NCI-H2196 treated with DMSO at 0.1 percent for 48 hours (cell line): Measurements from ENCODE around the gene SSR4.
"Not testable (repeated sequence)": the region's sequence is repeated elsewhere in the genome, so short reads cannot be mapped to it uniquely, and the experiment has no call there.

ENCODE experiments used
- DNase-seq: peaks from one replicate; lab custom pipeline; 2025; ENCODE audit not compliant: unreplicated experiment; lab: John Stamatoyannopoulos, UW

The SSR4 gene

DNA sequence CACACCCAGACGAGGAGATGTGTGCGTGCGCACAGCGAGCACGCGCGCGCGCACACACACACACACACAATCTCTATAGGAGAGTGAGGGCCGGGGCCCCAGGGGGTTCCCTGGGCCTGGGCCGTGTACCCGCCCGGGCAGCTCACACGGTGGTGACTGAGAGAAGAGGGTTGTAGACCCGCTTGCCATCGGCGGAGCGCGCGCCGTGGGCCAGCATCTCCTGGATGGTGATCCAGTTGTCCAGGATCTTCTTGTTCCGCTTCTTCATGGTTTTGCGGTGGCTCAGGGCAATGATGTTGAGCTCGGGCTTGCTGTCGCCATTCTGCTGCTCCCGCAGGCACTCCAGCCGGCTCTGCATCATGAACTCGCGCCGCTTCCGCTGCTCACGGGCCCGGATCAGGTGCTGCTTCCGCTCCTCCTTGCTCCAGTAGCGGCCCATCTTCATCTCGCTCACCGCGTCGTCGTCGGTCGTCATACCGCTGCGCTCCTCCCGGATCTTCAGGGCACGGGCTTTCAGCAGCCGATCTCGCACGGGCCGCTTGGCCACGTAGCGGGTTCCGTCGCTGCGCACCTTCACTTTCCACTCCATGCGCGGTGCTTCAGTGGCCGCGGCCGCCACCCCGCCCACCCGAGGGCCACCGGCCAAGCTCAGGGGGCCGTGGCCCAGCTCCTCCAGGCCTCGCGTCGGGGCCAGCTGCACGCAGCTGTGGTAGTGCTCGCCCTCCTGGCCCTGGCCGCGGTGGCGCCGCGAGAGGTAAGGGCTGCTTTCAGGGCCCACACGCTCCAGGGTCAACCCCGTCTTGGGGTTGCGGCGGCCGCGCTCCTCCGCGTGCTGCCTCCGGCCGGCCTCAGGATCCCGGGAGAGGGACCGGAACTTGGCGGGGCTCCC is 9.0 kb downstream of the SSR4 start:
- DNase-seq: no peak

DNA sequence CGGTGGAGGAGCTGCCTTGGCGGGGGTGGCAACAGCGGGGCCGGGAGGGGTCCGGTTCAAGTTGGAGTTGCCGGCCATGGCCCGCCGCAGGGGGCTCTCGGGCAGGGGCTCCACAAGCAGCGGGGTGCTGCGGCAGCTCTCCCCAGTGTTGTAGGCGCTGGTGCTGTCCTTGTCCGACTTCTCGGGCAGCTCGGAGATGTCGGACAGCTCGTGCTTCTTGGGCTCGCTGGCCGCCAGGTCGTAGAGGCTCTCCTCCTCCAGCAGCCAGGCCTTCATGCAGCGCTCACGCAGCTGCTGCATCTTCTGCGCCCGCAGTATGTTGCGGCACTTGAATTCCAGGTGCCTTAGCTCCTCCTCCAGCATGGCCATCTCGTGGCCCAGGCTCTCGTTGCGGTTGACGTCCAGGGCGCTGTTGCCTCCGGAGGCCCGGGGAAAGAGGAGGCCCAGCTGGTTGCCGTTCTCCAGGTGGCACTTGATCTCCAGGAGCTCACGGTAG is 9.7 kb downstream of the SSR4 start:
- no peak for DNase-seq

DNA sequence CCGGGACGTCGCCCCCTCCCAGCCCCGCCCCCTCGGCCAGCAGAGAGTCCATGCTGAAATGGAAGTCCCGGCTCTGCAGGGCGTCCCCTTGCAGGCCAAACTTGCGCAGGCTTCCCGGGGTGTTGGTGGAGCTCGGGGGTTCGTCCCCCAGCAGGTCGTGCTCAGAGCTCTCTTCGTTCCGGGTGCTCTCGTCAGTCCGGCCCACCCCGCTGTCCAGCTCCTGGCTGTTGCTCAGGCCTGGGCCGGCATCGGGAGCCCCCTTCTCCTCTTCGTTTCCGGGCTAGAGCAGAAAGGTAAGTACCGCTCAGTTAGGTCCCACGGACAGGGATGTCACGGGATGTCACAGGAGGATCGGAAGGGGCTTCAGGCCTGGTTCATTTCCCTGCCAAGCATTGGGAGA is 10.2 kb downstream of the SSR4 start:
- DNase-seq: no peak

DNA sequence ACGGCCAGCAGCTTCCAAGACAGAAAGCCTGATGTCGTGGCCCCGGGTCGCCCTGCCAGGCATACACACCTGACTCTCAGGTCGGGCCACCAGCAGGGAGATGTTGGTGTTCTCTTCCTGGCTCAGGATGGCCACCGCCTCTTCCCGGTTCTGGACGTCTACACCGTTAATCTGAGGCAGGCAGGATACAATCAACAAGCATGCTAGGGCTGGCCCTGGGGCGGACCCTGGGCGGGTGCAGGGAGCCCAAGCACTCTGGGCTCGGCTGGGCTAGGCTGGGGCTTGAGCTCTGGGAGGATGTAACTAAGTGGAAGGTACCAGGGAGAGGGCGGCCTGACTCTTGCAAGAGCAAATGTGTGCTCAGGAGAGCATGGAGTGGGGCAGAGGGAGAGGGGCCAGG is 11.0 kb downstream of the SSR4 start:
- DNase-seq: no peak

DNA sequence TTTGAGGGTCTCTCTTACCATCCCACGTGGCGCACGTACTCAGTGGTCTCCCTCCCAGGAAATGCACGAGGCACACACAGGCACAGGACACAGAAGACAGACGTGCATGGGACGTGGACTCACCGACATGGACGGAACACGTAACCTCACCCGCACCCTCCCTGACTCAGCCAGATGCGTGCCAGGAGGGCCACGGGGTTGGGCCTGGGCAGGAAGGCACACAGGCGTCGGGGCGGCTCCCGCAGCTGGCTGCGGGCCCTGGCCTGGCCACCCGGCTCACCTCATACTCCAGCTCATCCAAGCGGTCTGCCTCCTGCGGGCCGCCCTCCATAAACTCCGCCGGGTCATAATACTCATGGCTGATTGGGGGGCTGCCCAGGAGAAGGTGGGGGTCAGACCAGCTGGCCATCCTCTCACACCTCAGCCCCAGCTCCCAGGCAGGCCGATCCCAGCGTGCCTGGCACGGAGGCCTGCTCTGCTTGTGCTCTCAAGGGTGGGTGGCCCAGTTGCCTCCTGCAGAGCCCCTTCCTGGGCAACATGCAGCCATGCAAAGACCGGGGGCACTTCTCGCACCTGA is 12.6 kb downstream of the SSR4 start:
- DNase-seq: no peak

DNA sequence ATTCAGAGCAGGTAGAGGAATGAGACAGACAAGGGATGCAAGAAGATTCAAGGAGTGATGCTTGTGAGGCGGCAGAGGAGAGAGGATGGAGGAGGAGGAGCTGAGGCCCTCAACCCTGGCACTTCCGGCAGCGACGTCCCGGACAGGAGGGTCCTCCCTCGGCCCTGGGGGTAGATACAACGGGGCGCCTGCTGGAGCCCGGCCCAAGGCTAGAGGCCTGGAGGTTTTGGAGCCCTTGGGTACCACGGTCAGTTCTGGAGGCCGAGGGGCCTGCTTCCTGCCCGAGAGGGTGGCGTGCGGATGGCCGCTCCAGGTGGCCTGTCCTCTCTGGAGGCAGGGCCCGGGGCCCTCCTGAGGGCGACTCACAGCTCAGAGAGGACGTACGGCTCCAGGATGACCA is 13.5 kb downstream of the SSR4 start:
- DNase-seq: no peak

DNA sequence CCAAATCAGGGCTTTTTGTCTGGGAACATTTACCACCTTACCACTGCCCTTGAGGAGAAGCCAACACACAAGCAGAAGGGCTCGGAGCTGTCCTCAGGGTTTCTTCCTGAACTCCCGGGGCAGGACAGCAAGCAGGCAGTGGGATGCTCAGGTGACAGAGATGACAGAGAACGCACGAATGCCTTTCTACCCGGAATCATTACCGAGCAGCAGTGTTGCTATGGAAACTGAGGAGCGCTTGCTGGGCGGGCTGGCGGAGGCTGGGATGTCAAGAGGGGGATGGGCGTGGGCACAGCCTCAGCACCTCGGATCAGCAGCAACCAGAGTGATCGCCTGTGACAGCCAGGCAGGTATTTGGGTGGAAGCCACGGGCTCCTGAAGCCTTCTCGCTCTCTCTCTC is 17.8 kb downstream of the SSR4 start:
- no peak for DNase-seq

DNA sequence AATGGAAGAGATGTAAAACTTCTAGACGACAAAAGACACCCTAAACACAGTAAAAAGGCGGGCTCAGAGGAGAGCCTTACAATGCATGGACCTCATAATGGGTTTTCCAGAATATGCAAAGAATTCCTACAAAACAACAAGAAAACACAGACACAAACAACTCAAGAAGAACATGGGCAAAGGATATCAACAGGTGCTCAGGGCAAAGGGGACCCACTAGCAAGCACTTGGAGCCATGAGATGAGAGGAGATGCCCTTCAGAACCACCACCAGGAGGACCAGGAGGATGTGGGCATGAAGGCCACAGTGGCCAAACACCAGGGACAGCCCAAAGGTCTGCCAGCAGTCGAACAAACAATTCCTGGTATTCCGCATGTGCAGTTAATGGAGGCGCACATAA is 18.7 kb downstream of the SSR4 start:
- no peak for DNase-seq

DNA sequence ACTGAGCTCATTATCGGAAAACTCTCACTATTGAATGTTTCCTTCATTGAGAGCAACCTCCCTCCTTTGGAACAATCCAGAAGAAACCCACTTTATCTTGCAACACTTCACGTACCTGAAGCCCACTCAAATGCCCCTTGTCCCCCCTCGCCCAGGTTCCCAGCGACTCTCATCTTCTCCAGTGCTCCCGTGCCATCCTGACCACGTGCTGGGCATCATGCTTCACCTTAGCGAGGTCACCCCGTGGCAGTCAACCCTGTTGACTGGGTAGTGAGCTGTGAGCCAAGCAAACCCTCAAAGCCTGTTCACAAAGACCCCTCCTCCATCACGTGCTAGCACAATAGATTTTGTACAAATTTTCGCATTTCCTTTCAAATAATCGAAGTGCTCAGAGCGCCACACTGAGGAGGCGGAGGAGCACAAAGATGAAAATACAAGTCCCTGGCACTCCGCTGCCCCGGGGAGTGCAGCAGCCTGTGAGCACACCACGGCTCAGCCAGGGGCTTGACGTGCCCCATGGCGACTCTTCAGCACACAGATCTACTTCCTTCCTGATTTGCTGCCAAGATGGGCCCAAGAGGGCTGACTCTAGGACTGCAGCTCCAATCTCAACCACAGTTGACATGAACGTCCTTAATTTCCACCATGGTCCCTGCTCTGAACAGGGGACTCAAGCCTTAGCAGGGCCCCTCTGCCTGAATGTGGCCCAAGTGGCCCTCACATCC is 20.3 kb downstream of the SSR4 start:
- no peak for DNase-seq

DNA sequence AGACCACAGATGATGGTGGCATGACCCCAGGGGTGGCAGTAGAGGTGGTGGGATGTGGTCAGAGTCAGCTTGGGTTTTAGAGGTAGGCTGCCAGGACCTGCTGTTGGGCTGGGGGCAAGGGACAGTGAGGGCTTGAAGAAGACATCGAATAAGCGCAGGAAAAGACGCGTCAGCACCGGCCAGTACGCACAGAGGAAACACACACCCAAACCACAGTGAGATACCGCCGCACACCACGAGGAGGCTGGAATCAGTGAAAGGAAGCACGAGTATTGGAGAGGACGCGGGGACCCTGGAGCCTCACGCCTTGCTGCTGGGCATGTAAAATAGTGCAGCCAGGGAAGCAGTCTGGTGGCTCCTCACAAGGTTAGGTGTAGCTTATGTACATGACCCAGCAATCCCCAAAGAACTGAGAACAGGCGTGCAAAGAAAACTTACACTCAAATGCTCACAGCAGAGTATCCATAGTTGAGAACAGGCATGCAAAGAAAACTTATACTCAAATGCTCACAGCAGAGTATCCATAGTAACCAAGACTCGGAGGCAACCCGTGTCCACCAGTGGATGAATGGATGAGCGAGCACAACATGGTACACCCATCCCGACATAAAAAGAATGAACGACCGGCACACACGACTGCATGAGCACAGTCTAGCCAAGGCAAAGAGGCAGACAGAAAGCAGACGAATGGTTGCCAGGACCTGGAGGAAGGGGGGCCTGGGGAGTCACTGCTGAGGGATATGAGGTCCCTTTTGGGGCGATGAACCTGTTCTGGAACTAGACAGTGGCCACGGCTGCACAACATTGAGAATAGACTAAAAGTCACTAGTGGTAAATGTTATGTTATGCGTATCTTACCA is 22.6 kb downstream of the SSR4 start:
- DNase-seq: no peak

DNA sequence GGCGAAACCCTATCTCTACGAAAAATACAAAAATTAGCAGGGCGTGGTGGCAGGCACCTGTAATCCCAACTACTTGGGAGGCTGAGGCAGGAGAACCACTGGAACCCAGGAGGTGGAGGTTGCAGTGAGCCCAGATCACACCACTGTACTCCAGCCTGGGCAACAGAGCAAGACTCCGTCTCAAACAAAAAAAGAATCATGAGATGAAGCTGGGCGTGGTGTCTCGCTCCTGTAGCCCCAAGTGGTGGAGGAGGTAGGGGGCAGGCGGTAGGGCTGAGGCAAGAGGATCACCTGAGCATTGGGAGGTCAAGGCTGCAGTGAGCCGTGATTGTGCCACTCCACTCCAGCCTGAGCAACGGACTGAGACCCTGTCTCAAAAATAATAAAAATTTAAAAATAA is 23.6 kb downstream of the SSR4 start:
- not testable (repeated sequence) for DNase-seq

DNA sequence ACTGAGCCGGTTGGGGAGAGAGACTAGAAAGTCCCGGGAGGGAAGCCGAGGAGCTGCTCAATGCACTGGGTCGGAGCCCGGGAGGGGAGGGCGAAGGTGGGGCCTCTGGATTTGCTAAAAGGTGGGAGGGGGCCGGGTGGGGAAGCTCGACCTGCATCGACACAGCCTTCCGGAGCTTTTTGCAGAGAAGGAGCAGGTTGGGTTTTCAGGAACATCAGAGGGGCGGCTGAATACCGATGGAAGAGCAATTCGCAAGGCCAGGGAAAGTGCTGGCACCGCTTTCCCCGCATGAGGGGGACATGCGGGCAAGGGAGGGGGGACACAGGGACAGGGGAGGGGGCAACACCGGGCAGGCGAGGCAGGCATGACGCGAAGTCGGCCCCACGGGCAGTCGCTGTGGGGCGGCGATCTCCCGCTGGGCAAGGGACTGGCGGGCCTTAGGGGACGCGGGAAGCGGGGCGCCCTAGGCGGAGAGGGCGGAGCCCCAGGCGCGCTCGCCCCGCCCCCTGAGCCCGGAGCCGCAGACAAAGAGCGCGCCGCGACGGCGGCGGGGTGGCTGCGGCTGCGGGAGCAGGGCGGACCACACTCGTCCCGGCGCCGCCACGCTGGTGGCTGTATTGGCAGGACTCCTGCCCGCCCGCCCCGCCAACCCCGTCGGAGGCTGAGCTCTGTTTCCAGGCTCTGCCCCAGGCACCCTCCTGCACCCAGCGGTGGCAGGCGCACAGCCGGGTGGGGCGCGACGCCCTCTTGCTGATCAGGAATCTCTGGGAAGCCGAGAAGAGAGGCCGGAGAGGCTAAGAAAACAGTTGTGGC is 24.3 kb downstream of the SSR4 start:
- DNase-seq: peak; percentile 2

DNA sequence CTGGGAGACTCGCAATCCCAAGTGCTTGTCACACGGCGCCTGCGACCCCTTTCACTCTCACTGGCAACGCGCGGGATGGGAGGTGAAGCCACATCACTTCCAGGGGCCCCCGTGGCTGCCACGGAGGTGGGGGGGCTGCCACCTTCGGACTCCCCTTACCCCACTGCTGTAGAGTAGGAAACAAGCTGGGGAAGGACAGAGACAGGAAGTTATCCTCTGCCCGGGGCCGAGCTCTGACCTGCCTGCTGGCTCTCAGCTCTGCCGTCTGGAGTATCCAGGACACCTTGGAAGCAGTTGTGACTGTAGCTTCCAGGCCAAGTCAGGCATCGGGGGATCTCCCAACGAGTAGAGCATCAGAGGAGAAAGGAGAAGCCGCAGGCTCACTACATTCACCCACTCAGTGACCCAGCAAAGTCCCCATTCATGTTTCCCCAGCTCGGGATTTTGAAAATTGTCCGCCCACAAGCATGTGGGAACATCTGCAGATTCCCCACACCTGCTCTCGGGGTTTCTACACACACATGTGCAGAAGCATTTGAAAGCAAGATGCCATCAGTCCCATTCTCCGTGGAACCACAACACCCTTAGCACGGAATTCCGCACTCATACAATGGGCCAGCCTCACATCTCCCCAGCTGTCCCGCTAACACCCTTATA is 25.0 kb downstream of the SSR4 start:
- DNase-seq: no peak

DNA sequence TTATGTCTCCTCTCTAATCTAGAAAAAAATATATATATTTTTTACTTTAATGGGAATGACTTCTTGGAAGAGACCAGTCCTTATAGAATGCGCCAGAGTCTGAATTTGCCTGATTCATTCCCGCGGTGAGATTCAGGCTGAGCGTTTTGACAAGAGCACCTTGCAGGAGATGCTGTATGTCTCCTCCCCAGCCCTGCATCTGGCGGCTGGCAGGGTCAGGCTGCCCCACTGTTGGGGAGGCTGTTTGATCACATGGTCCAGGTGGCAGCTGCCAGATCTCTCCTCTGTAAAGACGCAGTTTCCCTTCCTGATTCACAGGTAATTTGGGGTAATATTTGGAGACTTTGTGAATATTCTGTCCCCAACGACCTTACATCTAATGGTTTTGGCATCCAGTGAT is 26.1 kb downstream of the SSR4 start:
- DNase-seq: no peak

DNA sequence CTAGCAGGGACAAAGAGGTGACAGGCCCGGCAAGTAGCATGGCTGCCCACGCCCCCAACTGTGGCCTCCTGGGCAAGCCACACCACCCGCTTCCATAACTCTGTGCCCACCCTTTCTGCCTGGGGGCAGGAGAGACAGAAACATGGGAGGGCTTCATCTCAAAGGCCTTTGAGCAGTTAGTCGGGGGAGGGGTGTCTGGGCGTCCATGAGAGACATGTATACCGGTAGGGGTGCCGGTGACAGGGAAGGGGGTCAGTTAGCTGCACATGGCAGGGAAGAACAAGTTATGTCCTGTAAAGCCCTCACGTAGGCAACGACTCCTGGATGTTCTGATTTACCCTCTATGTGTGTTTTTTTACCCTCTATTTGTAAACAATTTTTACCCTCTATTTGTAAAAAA is 26.6 kb downstream of the SSR4 start:
- DNase-seq: no peak

DNA sequence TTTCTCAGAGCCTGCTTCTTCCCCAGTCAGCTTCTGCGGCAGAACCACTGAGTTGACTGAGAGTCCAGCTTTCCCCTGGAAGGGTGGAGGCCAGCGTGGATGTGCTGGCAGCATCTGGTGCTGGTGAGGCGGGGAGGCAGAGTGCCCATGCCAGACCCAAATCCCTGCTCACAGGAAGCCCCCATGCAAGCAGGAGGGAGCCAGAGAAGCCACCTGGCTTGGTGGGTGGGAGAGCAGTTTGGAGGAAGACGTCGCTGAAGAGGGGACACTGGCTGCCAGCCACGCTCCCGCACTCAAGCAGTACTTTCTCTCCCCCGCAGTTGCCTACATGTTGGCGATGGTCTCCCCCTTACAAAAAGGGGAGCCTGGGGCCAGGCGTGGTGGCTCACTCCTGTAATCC is 29.9 kb downstream of the SSR4 start:
- no peak for DNase-seq

DNA sequence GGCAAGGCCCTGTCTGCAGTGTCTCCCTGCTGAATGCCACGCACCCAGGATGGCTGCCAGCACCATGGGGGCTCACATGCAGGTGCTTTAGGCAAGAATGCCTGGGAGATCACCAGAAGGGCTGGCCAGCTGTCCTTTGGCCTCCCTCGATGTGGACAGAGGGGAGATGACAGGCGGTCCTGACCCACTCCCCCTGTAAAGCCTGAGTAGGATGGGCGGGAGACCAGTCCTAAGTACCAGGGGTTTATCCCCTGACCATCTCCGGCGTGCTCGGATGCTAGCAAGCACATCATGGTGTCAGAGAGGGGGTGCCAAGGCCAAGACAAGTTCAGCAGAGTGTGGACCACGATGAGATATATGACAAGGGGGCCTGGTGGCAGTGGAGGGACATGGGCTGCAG is 30.6 kb downstream of the SSR4 start:
- DNase-seq: no peak

DNA sequence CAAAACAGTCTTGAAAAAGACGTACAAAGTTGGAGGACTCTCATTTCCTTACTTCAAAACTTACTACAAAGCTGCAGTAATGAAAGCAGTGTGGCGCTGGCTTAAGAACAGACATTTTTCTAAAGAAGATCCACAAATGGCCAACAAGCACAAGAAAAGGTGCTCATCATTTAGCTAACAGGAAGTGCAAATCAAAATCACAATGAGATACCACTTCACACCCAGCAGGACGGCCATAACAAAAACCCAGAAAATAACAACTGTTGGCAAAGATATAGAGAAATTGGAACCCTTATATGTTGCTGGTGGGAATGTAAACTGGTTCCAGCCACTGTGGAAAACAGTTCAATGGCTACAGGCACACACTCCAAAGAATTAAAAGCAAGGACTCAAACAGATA is 32.5 kb downstream of the SSR4 start:
- DNase-seq: no peak

DNA sequence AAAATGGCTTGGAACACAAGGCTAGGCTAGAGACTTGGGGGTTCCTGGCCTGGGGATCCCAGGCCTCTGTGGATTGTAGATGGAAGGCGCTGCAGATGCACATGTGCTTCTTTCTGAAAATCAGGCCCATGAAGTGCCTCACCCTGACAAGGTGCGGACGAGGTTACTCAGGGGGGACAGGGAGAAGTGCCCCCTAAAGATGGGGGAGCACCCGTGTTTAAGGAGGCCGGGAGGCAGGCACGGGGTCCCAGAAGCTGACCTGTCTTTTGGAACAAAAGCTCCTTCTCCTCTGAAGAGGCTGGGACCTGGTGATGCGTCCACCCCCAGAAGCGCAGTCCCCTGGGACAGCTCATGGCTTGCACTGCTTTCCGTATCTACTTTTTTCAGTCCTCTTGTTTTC is 33.4 kb downstream of the SSR4 start:
- no peak for DNase-seq

DNA sequence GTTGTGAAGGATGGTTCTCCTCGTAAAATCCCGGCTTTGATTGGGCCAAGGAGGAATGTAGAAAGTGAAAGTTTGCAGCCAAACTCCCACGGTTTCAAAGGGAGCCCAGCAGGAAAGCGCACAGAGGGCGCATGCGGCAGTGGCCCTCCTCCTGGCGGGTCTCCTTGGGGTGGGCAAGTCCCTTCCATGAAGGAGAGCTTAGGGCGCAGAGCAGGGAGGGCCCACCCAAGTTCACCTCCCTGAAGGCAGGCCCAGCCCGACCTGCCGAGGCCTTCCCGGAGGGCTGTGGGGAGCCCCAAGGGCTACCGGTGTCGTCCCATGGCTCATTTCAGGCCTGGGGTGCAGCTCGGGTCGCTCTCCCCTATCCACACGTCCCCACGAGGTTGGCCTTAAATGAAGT is 33.8 kb downstream of the SSR4 start:
- no peak for DNase-seq
